Measurements from ENCODE around the gene EEF2KMT. TPM values are rescaled to one million over a fixed set of nuclear protein-coding genes. Genes with fewer than 3 reads are reported as not detected.

EEF2KMT gene
- total and polyA plus RNA-seq, 9 of the 15 experiments (the other 6 are each of a cell fraction or from before 2014, with no cell fraction given) = 4.2 to 22.7 (median 12.8) TPM

DNA sequence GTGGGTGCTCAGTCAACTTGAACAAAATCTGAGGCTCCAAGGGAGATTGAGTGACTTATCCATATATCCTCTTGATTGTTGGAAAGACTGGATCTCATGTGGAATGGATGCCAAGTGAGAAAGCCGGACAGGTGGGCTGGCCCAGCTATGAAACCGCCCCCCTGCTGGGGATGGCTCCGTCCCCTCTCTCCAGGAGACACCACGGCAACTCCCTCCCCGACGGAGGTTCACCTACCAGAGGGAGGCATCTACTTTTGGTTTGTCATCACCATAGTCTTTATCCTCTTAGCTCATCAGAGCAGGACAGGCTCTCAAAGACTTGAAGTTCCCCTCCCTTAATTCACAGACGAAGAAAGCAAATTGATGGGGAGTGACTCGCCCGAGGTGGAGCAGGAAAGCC is 27.7 kb downstream of the EEF2KMT start (continued):
- TF ChIP-seq, protein P1, sequence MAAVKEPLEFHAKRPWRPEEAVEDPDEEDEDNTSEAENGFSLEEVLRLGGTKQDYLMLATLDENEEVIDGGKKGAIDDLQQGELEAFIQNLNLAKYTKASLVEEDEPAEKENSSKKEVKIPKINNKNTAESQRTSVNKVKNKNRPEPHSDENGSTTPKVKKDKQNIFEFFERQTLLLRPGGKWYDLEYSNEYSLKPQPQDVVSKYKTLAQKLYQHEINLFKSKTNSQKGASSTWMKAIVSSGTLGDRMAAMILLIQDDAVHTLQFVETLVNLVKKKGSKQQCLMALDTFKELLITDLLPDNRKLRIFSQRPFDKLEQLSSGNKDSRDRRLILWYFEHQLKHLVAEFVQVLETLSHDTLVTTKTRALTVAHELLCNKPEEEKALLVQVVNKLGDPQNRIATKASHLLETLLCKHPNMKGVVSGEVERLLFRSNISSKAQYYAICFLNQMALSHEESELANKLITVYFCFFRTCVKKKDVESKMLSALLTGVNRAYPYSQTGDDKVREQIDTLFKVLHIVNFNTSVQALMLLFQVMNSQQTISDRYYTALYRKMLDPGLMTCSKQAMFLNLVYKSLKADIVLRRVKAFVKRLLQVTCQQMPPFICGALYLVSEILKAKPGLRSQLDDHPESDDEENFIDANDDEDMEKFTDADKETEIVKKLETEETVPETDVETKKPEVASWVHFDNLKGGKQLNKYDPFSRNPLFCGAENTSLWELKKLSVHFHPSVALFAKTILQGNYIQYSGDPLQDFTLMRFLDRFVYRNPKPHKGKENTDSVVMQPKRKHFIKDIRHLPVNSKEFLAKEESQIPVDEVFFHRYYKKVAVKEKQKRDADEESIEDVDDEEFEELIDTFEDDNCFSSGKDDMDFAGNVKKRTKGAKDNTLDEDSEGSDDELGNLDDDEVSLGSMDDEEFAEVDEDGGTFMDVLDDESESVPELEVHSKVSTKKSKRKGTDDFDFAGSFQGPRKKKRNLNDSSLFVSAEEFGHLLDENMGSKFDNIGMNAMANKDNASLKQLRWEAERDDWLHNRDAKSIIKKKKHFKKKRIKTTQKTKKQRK (IDR thresholded peaks at IDR 0.05; ENCODE audit: borderline replicate concordance, low read depth, low read length) = no peak
- TF ChIP-seq STAT5A (IDR thresholded peaks at IDR 0.05; ENCODE audit: borderline replicate concordance, low read length) (no peak), TGIF2 (CRISPR knock-in tag; IDR thresholded peaks at IDR 0.05) (no peak), NR2C2 (CRISPR knock-in tag; IDR thresholded peaks at IDR 0.05) (no peak), NR2C2 (tag; IDR thresholded peaks at IDR 0.05) (no peak), ATF7 (IDR thresholded peaks at IDR 0.05) (no peak), CHD4 (IDR thresholded peaks at IDR 0.05; ENCODE audit: insufficient read depth, insufficient replicate concordance, low read depth, low read length, poor library complexity, severe bottlenecking) (no peak)
- TF ChIP-seq, protein P2, sequence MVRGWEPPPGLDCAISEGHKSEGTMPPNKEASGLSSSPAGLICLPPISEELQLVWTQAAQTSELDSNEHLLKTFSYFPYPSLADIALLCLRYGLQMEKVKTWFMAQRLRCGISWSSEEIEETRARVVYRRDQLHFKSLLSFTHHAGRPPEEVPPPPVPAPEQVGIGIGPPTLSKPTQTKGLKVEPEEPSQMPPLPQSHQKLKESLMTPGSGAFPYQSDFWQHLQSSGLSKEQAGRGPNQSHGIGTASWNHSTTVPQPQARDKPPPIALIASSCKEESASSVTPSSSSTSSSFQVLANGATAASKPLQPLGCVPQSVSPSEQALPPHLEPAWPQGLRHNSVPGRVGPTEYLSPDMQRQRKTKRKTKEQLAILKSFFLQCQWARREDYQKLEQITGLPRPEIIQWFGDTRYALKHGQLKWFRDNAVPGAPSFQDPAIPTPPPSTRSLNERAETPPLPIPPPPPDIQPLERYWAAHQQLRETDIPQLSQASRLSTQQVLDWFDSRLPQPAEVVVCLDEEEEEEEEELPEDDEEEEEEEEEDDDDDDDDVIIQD (CRISPR knock-in tag; IDR thresholded peaks at IDR 0.05) = no peak

All from K562 (cell line).